ENCODE data around the gene NAA80.

- no peak for TF ChIP-seq CTCF (IDR thresholded peaks at IDR 0.05)
- no peak for TF ChIP-seq POLR2A (IDR thresholded peaks at IDR 0.05)
Measured at GRCh38 chr3:50290161-50290641, 9.0 kb downstream of the NAA80 start.

Data from lower leg skin (tissue), 3 donors.